GM23248 (cell line): ENCODE data around the gene NAT9. TPM values are rescaled to one million over a fixed set of nuclear protein-coding genes. Genes with fewer than 3 reads are reported as not detected.
A peak's percentile ranks its signal among the peaks of the same experiment; 100 is the strongest.

Experiments used
- DNase-seq: peaks from one replicate; pipeline ENCODE4 v3.0.0-alpha.2; 2015
- H2AFZ ChIP-seq: fragments of 200-600 bp; sonication (generic); 2 replicates; pipeline ENCODE4 v1.6.1; 2016; ENCODE audit warnings: antibody characterized with exemption
- H3F3A ChIP-seq: fragments of 200-600 bp; sonication (generic); 2 replicates; pipeline ENCODE4 v1.6.1; 2016; ENCODE audit warnings: mild to moderate bottlenecking, antibody characterized with exemption, mixed run types; ENCODE audit not compliant: insufficient read depth
- H3K27ac ChIP-seq: fragments of 200-600 bp; sonication (generic); 2 replicates; pipeline ENCODE4 v1.5.1; 2016; ENCODE audit warnings: mild to moderate bottlenecking
- H3K27me3 ChIP-seq: fragments of 200-600 bp; sonication (generic); replicated peaks from 2 replicates; pipeline ENCODE4 v1.6.1; 2016; ENCODE audit warnings: mild to moderate bottlenecking; ENCODE audit not compliant: insufficient read depth
- H3K36me3 ChIP-seq: fragments of 200-600 bp; sonication (generic); 2 replicates; pipeline ENCODE4 v1.6.1; 2016; ENCODE audit warnings: low read depth, mild to moderate bottlenecking
- H3K4me1 ChIP-seq: fragments of 200-600 bp; sonication (generic); 2 replicates; pipeline ENCODE4 v1.6.1; 2016; ENCODE audit warnings: mild to moderate bottlenecking; ENCODE audit not compliant: insufficient read depth
- H3K4me2 ChIP-seq: fragments of 200-600 bp; sonication (generic); one replicate; pipeline ENCODE4 v1.6.1; 2016; ENCODE audit warnings: mild to moderate bottlenecking; ENCODE audit not compliant: unreplicated experiment
- H3K4me3 ChIP-seq: fragments of 200-600 bp; sonication (generic); 2 replicates; pipeline ENCODE4 v1.5.1; 2016; ENCODE audit warnings: mild to moderate bottlenecking
- H3K79me2 ChIP-seq: fragments of 200-600 bp; sonication (generic); 2 replicates; pipeline ENCODE4 v1.6.1; 2016; ENCODE audit warnings: mild to moderate bottlenecking; ENCODE audit not compliant: insufficient read depth
- H3K9ac ChIP-seq: fragments of 200-600 bp; sonication (generic); 2 replicates; pipeline ENCODE4 v1.6.1; 2016; ENCODE audit warnings: mild to moderate bottlenecking
- H3K9me2 ChIP-seq: fragments of 200-600 bp; sonication (generic); 2 replicates; pipeline ENCODE4 v1.6.1; 2016; ENCODE audit warnings: mixed run types, mild to moderate bottlenecking, moderate library complexity; ENCODE audit not compliant: insufficient read depth
- H3K9me3 ChIP-seq: fragments of 200-600 bp; sonication (generic); one replicate; pipeline ENCODE4 v1.6.1; 2017; ENCODE audit warnings: low read depth
- H4K20me1 ChIP-seq: fragments of 200-600 bp; sonication (generic); 2 replicates; pipeline ENCODE4 v1.6.0; 2016; ENCODE audit not compliant: insufficient read depth
- EZH2 ChIP-seq: fragments of 200-600 bp; sonication (generic); IDR thresholded peaks from 2 replicates; pipeline ENCODE4 v1.6.1; 2018; ENCODE audit warnings: antibody characterized with exemption, mild to moderate bottlenecking; ENCODE audit not compliant: insufficient read depth, poor library complexity, severe bottlenecking
- EZH2phosphoT487 ChIP-seq: fragments of 200-600 bp; sonication (generic); IDR thresholded peaks from 2 replicates; pipeline ENCODE4 v1.6.1; 2018; ENCODE audit warnings: antibody characterized with exemption, moderate library complexity, mild to moderate bottlenecking, low read depth; ENCODE audit not compliant: insufficient read depth
- WGBS, 2 experiments: methylation state at CpG; one replicate each; pipeline ENCODE4 v1.1.6; 2015 to 2017; ENCODE audit warnings: low lambda C conversion rate in 2 of 2, low coverage in 1 of 2; ENCODE audit errors: missing lambda C conversion rate in 2 of 2; 5-methylcytosine and 5-hydroxymethylcytosine counted together
- in situ Hi-C: fragments of 300-500 bp; cut with MboI; formaldehyde crosslinking; loops from 2 replicates; pipeline ENCODE4 v1.15.0; 2020
- polyA plus RNA-seq: library from polyadenylated mRNA; unstranded; fragments of >200 nt; fragmentation: Nextera tagmentation; extraction: Ambion mirVana; gene quantifications from 2 replicates; pipeline ENCODE4 v1.2.1, GENCODE V29; 2016
- total RNA-seq: library from RNA; depleted of rRNA; stranded (reverse); fragments of >200 nt; shearing (Covaris generic); gene quantifications from 2 replicates; pipeline ENCODE4 v1.2.3, GENCODE V29; 2014

Gene NAT9
- total and polyA plus RNA-seq, 2 experiments from 2014 or later = 26.4 to 34.6 TPM

- 85 to 88% methylated on average over 7 of the region's 7 CpGs for whole genome bisulfite sequencing, 2 experiments
- no peak overlapping the region for H3K27ac ChIP-seq
These were observed 15.6 kb downstream of the NAT9 start for GRCh38 chr17:74760404-74761105.

GRCh38 chr17:74759941-74760340 lies 16.2 kb downstream of the NAT9 start:
- no peaks in the 10 kb centered on the region for H4K20me1 ChIP-seq
- H3K27ac ChIP-seq = no peak overlapping the region
- no peak for DNase-seq
- 74 to 88% methylated on average over 6 to 10 of the region's 10 CpGs for WGBS, 2 experiments
- no peaks in the 10 kb centered on the region for H3K4me1 ChIP-seq
- H3K9me3 ChIP-seq = no peaks in the 10 kb centered on the region
- H3K4me2 ChIP-seq = no peak overlapping the region
- no peak overlapping the region for H3K4me3 ChIP-seq
- no peaks in the 10 kb centered on the region for H3F3A ChIP-seq
- no peaks in the 10 kb centered on the region for H3K27me3 ChIP-seq
- no peak overlapping the region for H3K9ac ChIP-seq
- H3K79me2 ChIP-seq = no peaks in the 10 kb centered on the region
- TF ChIP-seq EZH2phosphoT487 = no peak
- no peak for TF ChIP-seq EZH2
- in situ Hi-C loops = no loop called here
- no peaks in the 10 kb centered on the region for H3K36me3 ChIP-seq
- H2AFZ ChIP-seq = no peak overlapping the region
- H3K9me2 ChIP-seq = no peaks in the 10 kb centered on the region

More at GRCh38 chr17:74760404-74761105, 15.6 kb downstream of the NAT9 start:
- Histone ChIP-seq H3F3A (no peaks in the 10 kb centered on the region), H3K9me2 (no peaks in the 10 kb centered on the region), H3K36me3 (no peaks in the 10 kb centered on the region), H2AFZ (no peak overlapping the region), H3K4me3 (no peak overlapping the region), H3K4me2 (no peak overlapping the region), H3K9me3 (no peaks in the 10 kb centered on the region), H3K79me2 (no peaks in the 10 kb centered on the region), H3K27me3 (no peaks in the 10 kb centered on the region), H3K9ac (no peak overlapping the region), H3K4me1 (no peaks in the 10 kb centered on the region), H4K20me1 (no peaks in the 10 kb centered on the region)
- in situ Hi-C loops = no loop called here
- DNase-seq = no peak
- no peak for TF ChIP-seq EZH2
- TF ChIP-seq EZH2phosphoT487 = no peak

GRCh38 chr17:74759243-74759801 lies 16.8 kb downstream of the NAT9 start:
- WGBS, 2 experiments = 77 to 79% methylated on average over 9 of the region's 9 CpGs
- Histone ChIP-seq H3K9ac (no peak overlapping the region), H4K20me1 (no peaks in the 10 kb centered on the region), H3K36me3 (no peaks in the 10 kb centered on the region), H2AFZ (no peak overlapping the region), H3K9me3 (no peaks in the 10 kb centered on the region), H3K4me1 (no peaks in the 10 kb centered on the region), H3K9me2 (no peaks in the 10 kb centered on the region), H3K27me3 (no peaks in the 10 kb centered on the region), H3K4me2 (no peak overlapping the region), H3K79me2 (no peaks in the 10 kb centered on the region), H3K4me3 (no peak overlapping the region), H3K27ac (no peak overlapping the region), H3F3A (no peaks in the 10 kb centered on the region)
- in situ Hi-C loops = no loop called here
- TF ChIP-seq EZH2phosphoT487 = no peak
- TF ChIP-seq EZH2 = no peak
- DNase-seq = no peak

GRCh38 chr17:74758848-74759168 lies 17.3 kb downstream of the NAT9 start:
- in situ Hi-C loops = no loop called here
- Histone ChIP-seq H4K20me1 (no peaks in the 10 kb centered on the region), H3K9me2 (no peaks in the 10 kb centered on the region), H3K27ac (no peak overlapping the region), H2AFZ (no peak overlapping the region), H3F3A (no peaks in the 10 kb centered on the region), H3K9ac (no peak overlapping the region), H3K4me2 (no peak overlapping the region), H3K36me3 (no peaks in the 10 kb centered on the region), H3K79me2 (no peaks in the 10 kb centered on the region), H3K4me1 (no peaks in the 10 kb centered on the region), H3K27me3 (no peaks in the 10 kb centered on the region), H3K9me3 (no peaks in the 10 kb centered on the region), H3K4me3 (no peak overlapping the region)
- peak; percentile 62 for DNase-seq
- TF ChIP-seq EZH2 = no peak
- no peak for TF ChIP-seq EZH2phosphoT487
- WGBS, 2 experiments = 97 to 100% methylated on average over 2 of the region's 2 CpGs
